Cardiac septum (tissue), 1 donor: ENCODE data around the gene PLA2G2C. TPM values are rescaled to one million over a fixed set of nuclear protein-coding genes. Genes with fewer than 3 reads are reported as not detected.
A peak's percentile ranks its signal among the peaks of the same experiment; 100 is the strongest.

Experiments
- DNase-seq: peaks from one replicate; pipeline ENCODE4 v3.0.0-alpha.2; 2020; ENCODE audit warnings: low spot score
- intact Hi-C: fragments of 100-400 bp; cut with DNase I; formaldehyde crosslinking; loops from one replicate; pipeline ENCODE4 v1.14.0; 2022
- total RNA-seq: library from RNA; stranded (reverse); fragmentation: NEBNext Ultra II Directional; extraction: Animal tissue kit (Norgen Biotek cat#: 25700); gene quantifications from one replicate; pipeline ENCODE4 v1.2.1, GENCODE V29; 2021
- donor health status: DM: no; HTN: no; CAD: no.

The PLA2G2C gene
- total RNA-seq, 1 donor from 2014 or later: not detected

DNA sequence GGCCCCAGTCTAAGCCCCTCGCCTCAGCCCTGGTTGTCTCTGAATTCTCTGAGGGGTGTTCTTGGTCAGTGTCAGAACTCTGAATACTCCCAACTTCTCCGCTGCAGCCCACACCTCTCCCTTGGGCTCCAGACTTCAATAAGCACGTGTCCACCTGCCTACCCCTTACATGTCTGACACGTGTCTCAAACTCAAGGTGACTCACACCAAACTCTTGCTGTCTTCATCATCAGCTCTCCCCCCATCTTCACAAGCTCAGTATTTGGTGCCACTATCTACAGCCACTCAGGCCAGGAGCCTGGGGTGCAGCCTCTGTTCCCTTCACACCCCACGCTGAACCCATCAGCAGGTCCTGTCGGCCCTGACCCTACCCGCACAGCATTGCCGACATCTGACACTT lies 19.2 kb downstream of the PLA2G2C start:
- no peak for DNase-seq
- intact Hi-C loops: no loop called here

DNA sequence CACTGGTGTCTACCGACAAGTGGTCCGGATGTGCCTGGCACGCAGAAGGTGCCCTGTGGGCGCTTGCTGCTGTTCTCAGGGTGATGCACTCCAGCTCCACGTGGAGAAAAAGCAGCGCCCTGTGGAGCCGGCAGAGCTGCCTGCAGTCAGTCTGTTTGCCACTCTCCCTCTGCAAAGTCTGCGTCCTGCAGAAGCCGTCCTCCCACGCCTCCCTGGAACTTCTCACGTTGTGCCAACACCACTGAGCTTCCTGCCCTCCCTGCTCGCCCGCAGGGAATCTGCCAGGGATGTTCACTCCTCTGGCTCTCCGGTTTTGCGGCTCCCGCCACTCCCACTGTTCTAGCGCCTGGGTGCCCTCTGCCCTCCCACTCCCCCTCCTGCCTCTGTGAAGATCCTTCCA lies 20.3 kb downstream of the PLA2G2C start:
- no peak for DNase-seq
- intact Hi-C loops: no loop called here

DNA sequence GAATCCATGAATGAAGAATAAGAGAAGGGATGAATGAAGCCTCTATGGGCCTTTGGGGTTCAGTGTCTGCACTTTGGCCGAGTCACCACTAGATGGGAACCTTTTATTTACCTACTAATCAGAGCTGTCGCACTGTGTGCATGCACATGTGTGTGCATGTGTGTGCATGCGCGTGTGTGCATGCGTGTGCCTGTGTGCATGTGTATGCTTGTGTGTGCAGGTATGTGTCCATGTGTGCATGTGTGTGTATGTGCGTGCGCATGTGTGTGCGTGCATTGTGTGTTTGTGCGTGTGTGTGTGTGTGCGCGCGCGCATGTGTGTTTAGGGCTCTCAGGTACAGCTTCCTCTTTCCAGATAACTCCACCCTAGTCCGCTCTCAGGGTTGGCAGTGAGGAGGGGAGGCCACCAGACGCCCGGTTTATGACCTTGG lies 20.8 kb downstream of the PLA2G2C start:
- intact Hi-C loops: no loop called here
- DNase-seq: no peak

GRCh38 chr1:20164694-20165202 lies 21.6 kb downstream of the PLA2G2C start:
- no peak for DNase-seq

GRCh38 chr1:20160034-20160433 lies 26.3 kb downstream of the PLA2G2C start:
- DNase-seq: no peak
- intact Hi-C loops: no loop called here

More at GRCh38 chr1:20164694-20165202, 21.6 kb downstream of the PLA2G2C start:
- intact Hi-C loops: no loop called here

DNA sequence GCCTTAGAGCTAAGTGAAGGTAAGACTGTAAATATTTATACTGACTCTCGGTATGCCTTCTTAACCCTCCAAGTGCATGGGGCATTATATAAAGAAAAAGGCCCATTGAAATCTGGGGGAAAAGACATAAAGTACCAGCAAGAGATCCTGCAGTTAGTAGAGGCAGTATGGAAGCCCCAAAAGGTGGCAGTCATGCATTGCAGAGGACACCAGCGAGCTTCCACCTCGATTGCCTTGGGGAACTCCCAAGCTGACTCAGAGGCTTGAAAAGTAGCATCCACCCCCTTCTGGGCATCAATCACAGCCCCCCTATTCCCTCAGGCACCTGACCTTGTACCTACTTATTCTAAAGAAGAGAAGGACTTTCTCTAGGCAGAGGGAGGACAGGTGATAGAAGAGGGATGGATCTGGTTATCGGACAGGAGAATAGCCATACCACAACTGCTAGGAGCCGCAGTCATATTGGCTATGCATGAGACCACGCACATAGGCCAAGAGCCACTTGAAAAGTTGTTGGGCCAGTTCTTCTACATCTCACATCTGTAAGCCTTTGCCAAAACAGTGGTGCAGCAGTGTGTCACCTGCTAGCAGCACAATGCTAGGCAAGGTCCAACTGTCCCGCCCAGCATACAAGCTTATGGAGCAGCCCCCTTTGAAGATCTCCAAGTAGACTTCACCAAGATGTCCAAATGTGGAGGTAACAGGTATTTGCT lies 27.8 kb downstream of the PLA2G2C start:
- no peak for DNase-seq
- intact Hi-C loops: no loop called here

- DNase-seq: peak; percentile 72
- intact Hi-C loops: no loop called here
Measured at GRCh38 chr1:20154301-20154831, 32.0 kb downstream of the PLA2G2C start.

GRCh38 chr1:20153000-20153418 lies 33.3 kb downstream of the PLA2G2C start:
- peak; percentile 71 for DNase-seq
- intact Hi-C loops: loop anchor here (1.0 to 2.0 kb wide), 3 partner anchors 52 to 235 kb away; no protein-coding TSS in a partner anchor

DNA sequence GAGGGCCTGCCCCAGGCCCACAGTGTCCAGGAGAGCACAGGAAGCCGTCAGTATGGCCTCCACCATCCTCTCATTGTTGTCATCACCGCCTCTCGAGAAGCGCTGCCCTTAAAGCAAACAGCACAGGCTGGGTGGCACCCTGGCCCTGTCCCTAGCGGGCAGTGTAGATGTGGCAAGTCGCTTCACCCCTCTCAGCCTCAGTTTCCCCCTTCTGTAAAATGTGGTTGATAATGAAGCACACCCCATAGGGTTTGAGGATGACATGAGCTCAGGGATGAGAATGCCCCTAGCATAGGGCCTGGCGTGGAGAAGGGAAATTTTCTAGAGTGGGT lies 33.8 kb downstream of the PLA2G2C start:
- DNase-seq: no peak
- intact Hi-C loops: loop anchor here (1.0 to 2.0 kb wide), 3 partner anchors 52 to 234 kb away; no protein-coding TSS in a partner anchor

DNA sequence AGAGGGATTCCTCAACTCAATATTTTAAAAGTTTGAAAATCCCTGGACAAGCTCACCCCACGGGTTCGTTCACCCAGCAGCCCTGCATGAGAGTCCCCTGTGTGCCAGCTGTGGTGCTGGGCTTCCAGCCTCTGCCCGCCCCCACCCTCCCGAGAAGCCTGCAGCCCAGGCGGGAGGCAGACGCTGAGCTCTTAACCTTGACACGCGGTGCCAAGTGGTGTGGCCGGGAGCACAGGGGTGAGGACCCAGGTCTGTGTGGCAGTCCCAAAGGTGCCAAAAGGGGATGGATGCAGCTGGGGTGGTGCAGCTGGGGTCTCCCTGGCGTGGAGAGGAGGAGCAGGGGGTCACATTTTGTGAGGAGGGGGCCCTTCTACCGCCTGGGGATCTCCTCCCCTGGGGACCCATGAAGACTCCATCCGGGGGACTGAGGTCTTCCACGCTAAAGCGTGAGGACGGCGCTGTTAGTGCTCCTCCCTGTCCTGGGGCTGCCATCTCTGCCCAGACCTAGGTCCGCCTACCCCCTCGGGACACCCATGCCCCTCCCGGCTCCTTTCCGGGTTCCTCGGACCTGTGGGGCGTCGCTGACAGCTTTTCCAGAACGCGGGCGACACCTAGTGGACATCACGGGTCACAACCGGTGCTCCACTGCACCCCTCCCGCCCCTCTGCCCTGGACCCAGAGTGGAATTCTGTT lies 34.3 kb downstream of the PLA2G2C start:
- peak; percentile 89 for DNase-seq
- intact Hi-C loops: loop anchor here (1.0 to 2.0 kb wide), 3 partner anchors 51 to 234 kb away; no protein-coding TSS in a partner anchor

- intact Hi-C loops: no loop called here
- DNase-seq: no peak
Measured at GRCh38 chr1:20150969-20151368, 35.3 kb downstream of the PLA2G2C start.

DNA sequence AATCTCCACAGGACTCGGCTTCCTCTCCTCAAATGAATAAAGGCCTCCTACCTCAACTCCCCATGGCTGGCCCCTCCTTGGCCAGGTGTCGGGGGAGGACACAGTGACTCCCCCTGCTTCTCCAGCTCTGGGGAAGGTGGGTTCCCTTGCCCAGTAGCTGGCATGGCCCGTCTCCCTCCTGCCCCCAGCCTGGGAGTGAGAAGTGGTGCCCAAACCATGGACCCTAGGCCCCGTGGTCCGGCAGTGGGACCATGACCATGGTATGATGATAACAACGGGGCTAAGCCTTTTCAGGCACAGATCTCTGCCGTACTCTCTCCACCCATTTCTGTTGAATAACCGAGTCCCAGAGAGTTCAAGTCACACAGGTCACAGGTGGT lies 36.0 kb downstream of the PLA2G2C start:
- intact Hi-C loops: no loop called here
- no peak for DNase-seq

GRCh38 chr1:20149601-20150325 lies 36.6 kb downstream of the PLA2G2C start:
- intact Hi-C loops: no loop called here
- no peak for DNase-seq

DNA sequence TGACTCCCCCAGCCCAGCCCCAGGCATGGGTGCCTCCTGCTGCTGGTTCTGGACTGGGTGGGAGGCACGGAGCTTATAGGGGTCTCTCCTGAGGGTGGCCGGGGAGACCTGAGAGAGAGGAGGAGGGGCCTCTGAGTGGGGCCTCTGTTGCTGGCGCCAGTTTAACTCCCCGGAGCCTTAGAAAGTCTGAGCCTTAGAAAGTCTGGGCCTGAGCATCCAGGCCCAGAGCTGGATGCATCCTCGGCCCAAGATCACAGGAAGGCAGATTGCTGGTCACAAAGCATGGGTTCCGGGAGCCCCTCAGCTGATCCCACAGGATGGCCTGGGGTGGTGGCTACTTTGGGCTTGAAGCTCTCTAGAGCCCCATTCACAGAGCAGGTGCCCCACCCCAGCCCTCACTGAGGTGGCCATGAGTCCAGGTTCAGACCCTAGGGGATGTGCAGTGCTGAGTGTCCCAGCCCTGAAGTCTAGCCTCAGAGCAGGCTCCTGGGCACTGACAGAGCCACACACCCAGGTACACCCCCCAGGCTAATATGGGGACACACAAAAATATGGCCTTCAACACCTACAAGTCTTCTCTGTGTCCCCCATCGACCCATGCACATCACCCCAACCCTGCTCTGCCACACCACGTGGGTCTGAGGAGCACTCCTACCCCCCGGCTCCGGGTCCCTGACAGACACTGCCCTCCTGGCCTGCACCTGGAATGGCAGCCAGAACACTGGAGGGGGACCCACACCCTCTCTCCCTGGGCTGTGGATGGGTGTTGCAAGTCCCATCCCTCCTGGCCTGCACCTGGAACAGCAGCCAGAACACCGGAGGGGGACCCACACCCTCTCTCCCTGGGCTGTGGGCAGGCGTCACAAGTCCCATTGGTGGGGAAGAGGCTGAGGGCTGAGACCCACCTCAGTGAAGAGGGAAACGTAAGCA lies 37.5 kb downstream of the PLA2G2C start:
- intact Hi-C loops: no loop called here
- peak; percentile 44 for DNase-seq

GRCh38 chr1:20147846-20148570 lies 38.3 kb downstream of the PLA2G2C start:
- intact Hi-C loops: no loop called here
- no peak for DNase-seq

- peak; percentile 26 for DNase-seq
- intact Hi-C loops: no loop called here
Measured at GRCh38 chr1:20143734-20144565, 42.4 kb downstream of the PLA2G2C start.

GRCh38 chr1:20143318-20143717 lies 43.0 kb downstream of the PLA2G2C start:
- intact Hi-C loops: no loop called here

More at GRCh38 chr1:20143318-20143717, 43.0 kb downstream of the PLA2G2C start:
- DNase-seq: peak; percentile 62
